ENCODE results near the gene SMC6.

Gene SMC6

GRCh38 chr2:17710547-17711248 lies 42.9 kb downstream of the SMC6 start:
- DNase-seq (ENCODE audit: low read depth), result no peak

- DNase-seq (ENCODE audit: low read depth), result no peak
Observed at GRCh38 chr2:17709897-17710296, 43.7 kb downstream of the SMC6 start.

- DNase-seq (ENCODE audit: low read depth), result no peak
Observed at GRCh38 chr2:17708501-17708900, 45.1 kb downstream of the SMC6 start.

GRCh38 chr2:17706845-17707244 lies 46.8 kb downstream of the SMC6 start:
- DNase-seq (ENCODE audit: low read depth), result no peak

- no peak for DNase-seq (ENCODE audit: low read depth)
Observed at GRCh38 chr2:17690776-17691175, 62.8 kb downstream of the SMC6 start.

GRCh38 chr2:17689010-17689409 lies 64.6 kb downstream of the SMC6 start:
- DNase-seq (ENCODE audit: low read depth), result no peak

- DNase-seq (ENCODE audit: low read depth), result no peak
Observed at GRCh38 chr2:17688600-17688999, 65.0 kb downstream of the SMC6 start.

GRCh38 chr2:17683981-17684380 lies 69.6 kb downstream of the SMC6 start:
- no peak for DNase-seq (ENCODE audit: low read depth)

- DNase-seq (ENCODE audit: low read depth), result no peak
Observed at GRCh38 chr2:17682098-17682857, 71.3 kb downstream of the SMC6 start.

GRCh38 chr2:17680119-17680518 lies 73.5 kb downstream of the SMC6 start:
- DNase-seq (ENCODE audit: low read depth), result no peak

GRCh38 chr2:17674817-17675216 lies 78.8 kb downstream of the SMC6 start:
- DNase-seq (ENCODE audit: low read depth), result no peak

GRCh38 chr2:17672583-17673317 lies 80.9 kb downstream of the SMC6 start:
- no peak for DNase-seq (ENCODE audit: low read depth)

GRCh38 chr2:17667898-17668297 lies 85.7 kb downstream of the SMC6 start:
- DNase-seq (ENCODE audit: low read depth), result no peak

GRCh38 chr2:17664534-17664933 lies 89.1 kb downstream of the SMC6 start:
- no peak for DNase-seq (ENCODE audit: low read depth)

GRCh38 chr2:17662723-17663122 lies 90.9 kb downstream of the SMC6 start:
- no peak for DNase-seq (ENCODE audit: low read depth)

GRCh38 chr2:17661460-17661859 lies 92.2 kb downstream of the SMC6 start:
- no peak for DNase-seq (ENCODE audit: low read depth)

GRCh38 chr2:17660219-17660618 lies 93.4 kb downstream of the SMC6 start:
- no peak for DNase-seq (ENCODE audit: low read depth)

GRCh38 chr2:17658251-17658843 lies 95.3 kb downstream of the SMC6 start:
- no peak for DNase-seq (ENCODE audit: low read depth)

- DNase-seq (ENCODE audit: low read depth), result no peak
Observed at GRCh38 chr2:17657759-17658158, 95.9 kb downstream of the SMC6 start.

GRCh38 chr2:17652681-17653394 lies 100.8 kb downstream of the SMC6 start:
- DNase-seq (ENCODE audit: low read depth), result no peak

GRCh38 chr2:17649026-17649425 lies 104.6 kb downstream of the SMC6 start:
- DNase-seq (ENCODE audit: low read depth), result no peak

- no peak for DNase-seq (ENCODE audit: low read depth)
Observed at GRCh38 chr2:17648581-17648980, 105.0 kb downstream of the SMC6 start.

Measured in activated gamma-delta T cell treated with anti-CD3 and anti-CD28 coated beads, Interleukin-2, amount 50 U/mL, for 16 hours (primary cell).